SK-N-SH (cell line): ENCODE measurements around the gene FAM170A. TPM values are rescaled to one million over a fixed set of nuclear protein-coding genes. Genes with fewer than 3 reads are reported as not detected.

Experiments
- CTCF ChIA-PET: fragments of 300-600, 350-600 bp; formaldehyde crosslinking; extraction: SDS; loops from one replicate; lab custom pipeline; 2021; lab: Yijun Ruan, JAX
- POLR2A ChIA-PET: fragments of 350-600 bp; sonication (Branson Sonifier 250); formaldehyde crosslinking; extraction: SDS; loops from one replicate; lab custom pipeline; 2020; ENCODE audit warnings: antibody characterized with exemption, inconsistent platforms; lab: Yijun Ruan, JAX
- DNase-seq: peaks from one replicate; pipeline ENCODE4 v3.0.0; 2012
- H2AFZ ChIP-seq: fragments of 200-600 bp; sonication (generic); 2 replicates; pipeline ENCODE4 v1.8.1; 2016; ENCODE audit warnings: antibody characterized with exemption, mild to moderate bottlenecking, low read depth
- H3F3A ChIP-seq: fragments of 200-600 bp; sonication (generic); replicated peaks from 2 replicates; pipeline ENCODE3; 2016; ENCODE audit warnings: antibody characterized with exemption, mild to moderate bottlenecking; ENCODE audit not compliant: insufficient read depth
- H3K27ac ChIP-seq, 2 experiments: fragments of 200-500 bp in 1 of 2; fragments of 200-600 bp in 1 of 2; sonication (Bioruptor generic) in 1 of 2; sonication (generic), shearing (Covaris generic) in 1 of 2; 2 replicates each; pipeline versions ENCODE4 v1.5.1 to v1.6.1; 2014 to 2016; ENCODE audit warnings: low read depth in 2 of 2, inconsistent platforms in 1 of 2, low read length in 1 of 2, mild to moderate bottlenecking in 1 of 2, mixed read lengths in 1 of 2
- H3K27me3 ChIP-seq: fragments of 200-600 bp; sonication (generic), shearing (Covaris generic); 2 replicates; pipeline ENCODE4 v1.6.1; 2016; ENCODE audit warnings: mixed run types; ENCODE audit not compliant: insufficient read depth
- H3K36me3 ChIP-seq, 2 experiments: fragments of 200-500 bp in 1 of 2; fragments of 200-600 bp in 1 of 2; sonication (Bioruptor generic) in 1 of 2; sonication (generic) in 1 of 2; replicated peaks in 1 of 2; 2 replicates each; pipeline versions ENCODE3 to v1.5.1; 2014 to 2016; ENCODE audit warnings: low read length in 1 of 2, mild to moderate bottlenecking in 1 of 2; ENCODE audit not compliant: insufficient read depth in 2 of 2, control insufficient read depth in 1 of 2
- H3K4me1 ChIP-seq, 2 experiments: fragments of 200-500 bp in 1 of 2; fragments of 200-600 bp in 1 of 2; sonication (Bioruptor generic) in 1 of 2; sonication (generic), shearing (Covaris generic) in 1 of 2; 2 replicates each; pipeline versions ENCODE4 v1.5.1 to v1.6.1; 2014 to 2016; ENCODE audit warnings: low read depth in 1 of 2, low read length in 1 of 2, mixed run types in 1 of 2; ENCODE audit not compliant: insufficient read depth in 2 of 2, control insufficient read depth in 1 of 2
- H3K4me2 ChIP-seq: fragments of 200-600 bp; sonication (generic), shearing (Covaris generic); 2 replicates; pipeline ENCODE4 v1.6.1; 2017; ENCODE audit warnings: mixed run types
- H3K4me3 ChIP-seq, 2 experiments: fragments of 200-500 bp in 1 of 2; fragments of 200-600 bp in 1 of 2; sonication (Bioruptor generic) in 1 of 2; sonication (generic), shearing (Covaris generic) in 1 of 2; 2 replicates each; pipeline versions ENCODE4 v1.5.1 to v1.8.1; 2014 to 2016; ENCODE audit warnings: low read depth in 2 of 2, inconsistent platforms in 1 of 2, low read length in 1 of 2, mild to moderate bottlenecking in 1 of 2, mixed read lengths in 1 of 2, moderate library complexity in 1 of 2
- H3K79me2 ChIP-seq: fragments of 200-600 bp; sonication (generic); 2 replicates; pipeline ENCODE4 v1.8.1; 2017; ENCODE audit warnings: mild to moderate bottlenecking; ENCODE audit not compliant: insufficient read depth
- H3K9ac ChIP-seq: fragments of 200-600 bp; sonication (generic); 2 replicates; pipeline ENCODE4 v1.6.1; 2017; ENCODE audit warnings: mixed run types
- H3K9me2 ChIP-seq: fragments of 200-600 bp; sonication (generic); 2 replicates; pipeline ENCODE4 v1.6.1; 2017; ENCODE audit warnings: mixed run types
- H3K9me3 ChIP-seq: fragments of 200-600 bp; sonication (generic); 2 replicates; pipeline ENCODE4 v1.6.1; 2017; ENCODE audit warnings: mixed run types, mild to moderate bottlenecking, moderate library complexity
- H4K20me1 ChIP-seq: fragments of 200-600 bp; sonication (generic); 2 replicates; pipeline ENCODE4 v1.6.1; 2017; ENCODE audit warnings: mild to moderate bottlenecking, mixed run types; ENCODE audit not compliant: insufficient read depth
- CTCF ChIP-seq: fragments of 200-600 bp; sonication (generic); IDR thresholded peaks from 2 replicates; pipeline ENCODE4 v1.6.1; 2017; ENCODE audit warnings: antibody characterized with exemption, mild to moderate bottlenecking, moderate library complexity
- EP300 ChIP-seq, 2 experiments: IDR thresholded peaks; 2 replicates each; pipeline versions ENCODE4 v1.4.0 to v1.6.1; 2012; ENCODE audit warnings: borderline replicate concordance in 1 of 2, low read depth in 1 of 2, low read length in 1 of 2
- FOXJ3 ChIP-seq: sonication (generic); formaldehyde crosslinking; IDR thresholded peaks from 2 replicates; pipeline ENCODE4 v1.5.1; 2020; ENCODE audit warnings: mild to moderate bottlenecking, missing genetic modification reagents
- JUND ChIP-seq: IDR thresholded peaks from 2 replicates; pipeline ENCODE4 v1.4.0; 2012
- MAX ChIP-seq: IDR thresholded peaks from 2 replicates; pipeline ENCODE4 v1.4.0; 2012; ENCODE audit warnings: low read depth
- MEF2A ChIP-seq: IDR thresholded peaks from 2 replicates; pipeline ENCODE4 v1.4.0; 2012; ENCODE audit warnings: low read depth, borderline replicate concordance
- MXI1 ChIP-seq: IDR thresholded peaks from 2 replicates; pipeline ENCODE4 v1.6.1; 2012; ENCODE audit warnings: mild to moderate bottlenecking, low read depth, low read length, improper control_type of control experiment
- NFIC ChIP-seq: IDR thresholded peaks from 2 replicates; pipeline ENCODE4 v1.4.0; 2012; ENCODE audit warnings: borderline replicate concordance
- RAD21 ChIP-seq: IDR thresholded peaks from 2 replicates; pipeline ENCODE4 v1.6.1; 2012; ENCODE audit warnings: mild to moderate bottlenecking, low read length
- RCOR1 ChIP-seq: fragments of 150-350 bp; IDR thresholded peaks from 2 replicates; pipeline ENCODE4 v1.6.1; 2017; ENCODE audit warnings: antibody characterized with exemption, low read length
- RFX5 ChIP-seq: IDR thresholded peaks from 2 replicates; pipeline ENCODE4 v1.6.1; 2012; ENCODE audit warnings: mild to moderate bottlenecking, improper control_type of control experiment, low read length
- RXRA ChIP-seq: IDR thresholded peaks from 2 replicates; pipeline ENCODE4 v1.4.0; 2012; ENCODE audit warnings: low read depth, mild to moderate bottlenecking, borderline replicate concordance
- SMC3 ChIP-seq: IDR thresholded peaks from 2 replicates; pipeline ENCODE4 v1.6.1; 2012; ENCODE audit warnings: low read depth, low read length, improper control_type of control experiment
- TAF1 ChIP-seq: IDR thresholded peaks from 2 replicates; pipeline ENCODE4 v1.6.1; 2012; ENCODE audit warnings: low read depth, mild to moderate bottlenecking, low read length, moderate library complexity, borderline replicate concordance
- TEAD4 ChIP-seq: IDR thresholded peaks from 2 replicates; pipeline ENCODE4 v1.4.0; 2012; ENCODE audit warnings: mild to moderate bottlenecking, borderline replicate concordance; ENCODE audit not compliant: insufficient read depth
- YY1 ChIP-seq: IDR thresholded peaks from 2 replicates; pipeline ENCODE4 v1.4.0; 2012; ENCODE audit warnings: low read depth, mild to moderate bottlenecking
- WGBS: methylation state at CpG from one replicate; pipeline ENCODE4 v1.1.6; 2017; ENCODE audit warnings: low lambda C conversion rate; 5-methylcytosine and 5-hydroxymethylcytosine counted together
- polyA plus RNA-seq, 3 experiments: library from polyadenylated mRNA; depleted of rRNA; stranded (reverse); fragments of >200 nt; gene quantifications; 2 replicates each; pipeline ENCODE4 v1.2.3, GENCODE V29; 2012
- TF ChIP-seq, protein P1 (sequence below): fragments of 150-350 bp; IDR thresholded peaks from 2 replicates; pipeline ENCODE4 v1.6.1; 2016; ENCODE audit warnings: mild to moderate bottlenecking, low read depth, low read length
- TF ChIP-seq, protein P2 (sequence below): IDR thresholded peaks from 2 replicates; pipeline ENCODE4 v1.4.0; 2012; ENCODE audit warnings: low read depth, borderline replicate concordance

FAM170A gene
- polyA plus RNA-seq, 1 of the 3 experiments (the other 2 are of a cell fraction) = not detected

DNA sequence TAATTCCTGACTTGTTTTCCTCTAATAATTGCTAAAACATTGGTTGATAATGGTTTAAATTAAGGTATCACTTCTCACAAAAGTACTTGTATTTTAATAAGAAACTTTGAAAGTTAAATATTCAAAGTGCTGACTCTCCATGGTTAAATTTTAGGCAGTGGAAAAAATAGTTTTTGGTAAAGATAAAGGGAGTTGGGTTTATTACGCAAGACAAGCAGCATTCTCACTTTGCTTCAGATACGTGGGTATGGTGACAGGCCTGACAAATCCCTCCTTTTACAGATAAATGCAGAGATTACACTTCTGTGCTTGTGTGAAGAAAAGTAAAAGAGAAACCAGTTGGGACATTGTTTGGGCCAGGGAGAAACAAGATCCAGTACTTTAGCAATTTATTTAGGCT lies 14.5 kb upstream of the FAM170A start (continued):
- TF ChIP-seq JUND (no peak), SMC3 (no peak), MXI1 (no peak)
- TF ChIP-seq, protein P1, sequence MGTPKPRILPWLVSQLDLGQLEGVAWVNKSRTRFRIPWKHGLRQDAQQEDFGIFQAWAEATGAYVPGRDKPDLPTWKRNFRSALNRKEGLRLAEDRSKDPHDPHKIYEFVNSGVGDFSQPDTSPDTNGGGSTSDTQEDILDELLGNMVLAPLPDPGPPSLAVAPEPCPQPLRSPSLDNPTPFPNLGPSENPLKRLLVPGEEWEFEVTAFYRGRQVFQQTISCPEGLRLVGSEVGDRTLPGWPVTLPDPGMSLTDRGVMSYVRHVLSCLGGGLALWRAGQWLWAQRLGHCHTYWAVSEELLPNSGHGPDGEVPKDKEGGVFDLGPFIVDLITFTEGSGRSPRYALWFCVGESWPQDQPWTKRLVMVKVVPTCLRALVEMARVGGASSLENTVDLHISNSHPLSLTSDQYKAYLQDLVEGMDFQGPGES = no peak

- no peaks in the 10 kb centered on the region for H3K4me1 ChIP-seq
- H2AFZ ChIP-seq = no peak overlapping the region
- no peak overlapping the region for H3K9ac ChIP-seq
- H3K36me3 ChIP-seq = no peaks in the 10 kb centered on the region
- no peaks in the 10 kb centered on the region for H3F3A ChIP-seq
- ChIA-PET CTCF (interaction anchor here (0.7 kb wide), 1 partner anchor 688 kb away, joined by 3 read pairs; no protein-coding TSS in a partner anchor), POLR2A (no interaction called here)
- no peaks in the 10 kb centered on the region for H3K27me3 ChIP-seq
- H4K20me1 ChIP-seq = no peaks in the 10 kb centered on the region
- DNase-seq = no peak
- no peaks in the 10 kb centered on the region for H3K79me2 ChIP-seq
- H3K9me2 ChIP-seq = no peaks in the 10 kb centered on the region
- H3K27ac ChIP-seq = no peak overlapping the region
- 20% methylated on average over 2 of the region's 2 CpGs for WGBS
- H3K9me3 ChIP-seq = no peaks in the 10 kb centered on the region
- no peak overlapping the region for H3K4me2 ChIP-seq
- TF ChIP-seq NFIC (no peak), JUND (no peak), RXRA (no peak), MEF2A (no peak), RFX5 (no peak), TAF1 (no peak), MXI1 (no peak), SMC3 (no peak)
- TF ChIP-seq, protein P2, sequence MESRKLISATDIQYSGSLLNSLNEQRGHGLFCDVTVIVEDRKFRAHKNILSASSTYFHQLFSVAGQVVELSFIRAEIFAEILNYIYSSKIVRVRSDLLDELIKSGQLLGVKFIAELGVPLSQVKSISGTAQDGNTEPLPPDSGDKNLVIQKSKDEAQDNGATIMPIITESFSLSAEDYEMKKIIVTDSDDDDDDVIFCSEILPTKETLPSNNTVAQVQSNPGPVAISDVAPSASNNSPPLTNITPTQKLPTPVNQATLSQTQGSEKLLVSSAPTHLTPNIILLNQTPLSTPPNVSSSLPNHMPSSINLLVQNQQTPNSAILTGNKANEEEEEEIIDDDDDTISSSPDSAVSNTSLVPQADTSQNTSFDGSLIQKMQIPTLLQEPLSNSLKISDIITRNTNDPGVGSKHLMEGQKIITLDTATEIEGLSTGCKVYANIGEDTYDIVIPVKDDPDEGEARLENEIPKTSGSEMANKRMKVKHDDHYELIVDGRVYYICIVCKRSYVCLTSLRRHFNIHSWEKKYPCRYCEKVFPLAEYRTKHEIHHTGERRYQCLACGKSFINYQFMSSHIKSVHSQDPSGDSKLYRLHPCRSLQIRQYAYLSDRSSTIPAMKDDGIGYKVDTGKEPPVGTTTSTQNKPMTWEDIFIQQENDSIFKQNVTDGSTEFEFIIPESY = no peak
- no peak overlapping the region for H3K4me3 ChIP-seq
These were observed 3.3 kb upstream of the FAM170A start for GRCh38 chr5:119626086-119626485.

DNA sequence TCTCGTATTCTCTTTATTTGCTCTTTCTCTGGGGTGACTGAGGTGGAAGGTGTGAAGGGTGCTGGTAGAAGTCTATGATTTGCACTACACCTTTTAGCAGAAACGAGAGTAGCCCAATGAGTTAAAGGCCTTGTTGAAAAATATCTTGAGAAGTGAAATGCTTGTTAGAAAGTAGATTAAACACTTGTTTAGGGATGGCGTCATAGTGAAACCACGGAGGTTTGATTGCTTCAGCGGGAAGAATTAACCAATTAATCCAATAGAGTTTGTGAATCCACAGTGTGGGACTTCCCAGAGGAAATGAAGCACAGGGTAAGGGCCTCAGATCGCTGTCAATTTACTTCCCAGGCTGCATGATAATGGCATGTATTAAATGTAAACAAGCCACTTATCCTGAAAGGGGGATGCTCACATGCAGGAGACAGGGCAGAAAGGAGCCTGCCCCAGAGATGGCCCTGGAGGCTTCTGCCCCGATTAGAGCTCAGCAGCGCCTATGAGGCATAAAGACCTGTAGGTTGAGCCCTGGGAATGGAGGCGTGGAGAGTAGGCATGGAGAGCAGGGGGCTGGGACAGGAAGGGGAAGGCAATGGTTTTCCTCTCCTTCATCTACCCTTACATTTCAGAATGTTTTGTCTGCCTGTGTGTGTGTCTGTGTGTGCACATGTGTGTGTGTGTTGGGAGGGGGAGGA lies 1.5 kb downstream of the FAM170A start:
- Histone ChIP-seq H3K9ac (no peak overlapping the region), H3K4me1 (no peaks in the 10 kb centered on the region), H3K4me3 (no peak overlapping the region), H3K36me3 (no peaks in the 10 kb centered on the region), H2AFZ (no peak overlapping the region), H3K9me2 (no peaks in the 10 kb centered on the region), H3K79me2 (no peaks in the 10 kb centered on the region), H3K4me2 (no peak overlapping the region), H3K27ac (no peak overlapping the region), H4K20me1 (no peaks in the 10 kb centered on the region), H3F3A (no peaks in the 10 kb centered on the region), H3K9me3 (no peaks in the 10 kb centered on the region), H3K27me3 (no peaks in the 10 kb centered on the region)
- ChIA-PET POLR2A (no interaction called here), CTCF (no interaction called here)
- TF ChIP-seq, protein P2 = no peak
- TF ChIP-seq RCOR1 (no peak), MAX (no peak), CTCF (no peak), TEAD4 (no peak), FOXJ3 (CRISPR knock-in tag) (no peak), YY1 (no peak), RAD21 (no peak), RFX5 (no peak), EP300 (IDR thresholded peaks at IDR 0.05; ENCODE audit: borderline replicate concordance in 1 of 2, low read depth in 1 of 2, low read length in 1 of 2) (no peak), NFIC (no peak)
- 52% methylated on average over 9 of the region's 9 CpGs for WGBS
- no peak for DNase-seq
